ENCODE data around the gene MAL.
A peak's percentile ranks its signal among the peaks of the same experiment; 100 is the strongest.

The MAL gene

DNA sequence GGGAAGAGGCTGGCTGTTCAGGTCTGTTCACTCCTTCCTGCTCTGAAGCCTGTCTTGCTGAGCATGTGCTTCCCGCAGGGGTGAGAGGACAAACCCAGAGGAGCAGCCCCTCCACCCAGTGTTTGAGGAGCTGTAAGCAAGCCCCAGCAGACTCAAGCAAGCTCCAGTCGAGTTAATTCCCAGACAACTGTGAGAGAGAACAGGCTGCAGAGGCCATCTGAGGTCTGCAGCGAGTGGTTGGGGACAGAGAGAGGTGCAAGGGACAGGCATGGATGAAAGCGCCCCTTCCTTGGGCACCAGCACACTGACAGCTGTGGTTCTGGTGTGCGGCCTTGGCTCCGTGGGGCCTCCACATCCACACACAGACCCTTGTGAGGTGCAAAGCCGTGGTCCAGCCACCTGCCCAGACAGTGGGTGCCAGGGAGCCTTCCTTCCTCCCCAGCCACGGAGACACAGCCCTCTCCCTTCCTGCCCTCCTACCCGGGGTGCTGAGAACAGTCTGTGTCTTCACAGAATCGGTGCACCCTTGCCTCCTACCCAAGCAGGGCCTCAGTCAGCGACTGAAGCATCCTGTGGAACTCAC, 36.2 kb downstream of the MAL start:
- no peak for DNase-seq (ENCODE audit: low read depth in 2 of 2)

DNA sequence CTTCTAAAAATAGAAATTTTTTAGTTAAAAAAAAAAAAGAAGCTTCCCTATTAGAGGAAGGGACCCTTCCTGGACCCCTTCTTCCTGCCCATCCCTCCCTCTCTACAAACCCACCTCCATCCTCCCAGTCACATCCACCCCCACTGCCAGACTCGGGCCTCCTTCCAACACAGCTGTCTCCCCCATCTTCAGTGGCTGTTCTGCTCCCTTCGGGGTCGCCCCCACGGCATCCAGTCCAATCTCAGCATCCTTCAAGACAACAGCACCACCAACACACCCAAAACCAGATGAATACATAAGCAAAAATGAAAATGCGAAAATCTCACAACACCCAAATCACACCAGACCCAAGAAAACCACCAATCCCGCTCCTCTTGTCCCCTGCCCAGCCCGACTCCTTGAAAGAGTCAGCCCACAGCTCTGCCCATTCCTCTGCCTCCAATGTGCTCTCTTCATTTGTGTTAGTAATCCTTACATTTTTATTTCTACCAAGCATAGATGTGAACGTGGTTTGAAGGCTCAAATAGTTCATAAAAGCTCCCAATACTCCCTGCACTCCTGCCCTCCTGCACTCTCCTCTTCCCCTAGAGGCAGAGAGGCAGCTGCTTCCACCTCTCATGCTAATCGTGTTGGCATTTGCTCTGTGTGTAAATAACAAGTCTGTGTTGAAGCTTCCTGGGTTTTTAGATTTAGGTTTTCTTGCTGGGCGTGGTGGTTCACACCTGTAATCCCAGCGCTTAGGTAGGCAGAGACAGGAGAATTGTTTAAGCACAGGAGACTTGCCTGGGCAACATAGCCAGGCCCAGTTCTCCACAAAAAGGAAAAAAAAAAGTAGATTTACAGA, 37.0 kb downstream of the MAL start:
- no peak for DNase-seq (ENCODE audit: low read depth in 2 of 2)

DNA sequence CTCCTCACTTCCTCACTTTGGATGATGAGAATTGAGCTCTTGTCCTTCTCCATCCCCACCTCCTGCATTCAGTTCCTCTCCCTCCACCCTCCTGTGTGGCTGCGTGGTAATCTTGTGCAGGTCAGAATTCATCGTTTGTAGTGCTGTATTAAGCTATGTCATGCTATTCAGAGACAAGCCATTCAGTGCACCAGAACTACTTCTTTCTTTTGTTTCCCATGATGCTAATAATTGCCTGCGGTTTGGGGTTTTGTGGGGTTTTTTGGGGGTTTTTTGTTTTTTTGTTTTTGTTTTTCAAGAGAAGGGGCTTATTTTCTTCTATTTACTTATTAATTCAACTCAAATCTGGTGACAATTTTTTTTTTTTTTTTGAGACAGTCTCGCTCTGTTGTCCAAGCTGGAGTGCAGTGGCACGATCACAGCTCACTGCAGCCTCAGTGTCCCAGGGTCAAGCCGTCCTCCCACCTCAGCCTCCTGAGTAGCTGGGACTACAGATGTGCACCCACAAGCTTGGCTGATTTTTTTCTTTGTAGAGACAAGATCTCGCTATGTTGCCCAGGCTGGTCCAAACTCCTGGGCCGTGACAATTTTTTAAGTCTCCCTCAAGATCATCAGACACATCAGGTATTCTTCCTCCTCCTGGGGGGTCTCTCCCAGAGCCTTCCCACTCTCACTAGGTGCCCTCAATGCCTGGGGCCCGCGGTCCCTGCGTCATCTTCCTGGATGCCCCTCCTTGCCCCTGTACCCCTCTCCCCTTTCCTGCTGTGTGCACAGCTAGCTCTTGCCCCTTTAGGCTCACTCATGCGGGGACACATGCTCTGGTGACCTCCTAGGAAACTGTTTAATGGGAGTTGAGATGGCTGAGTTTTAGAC, 37.8 kb downstream of the MAL start:
- no peak for DNase-seq (ENCODE audit: low read depth in 2 of 2)

- DNase-seq (ENCODE audit: low read depth in 2 of 2): no peak
Observed at GRCh38 chr2:95068256-95068655, 42.7 kb downstream of the MAL start.

DNA sequence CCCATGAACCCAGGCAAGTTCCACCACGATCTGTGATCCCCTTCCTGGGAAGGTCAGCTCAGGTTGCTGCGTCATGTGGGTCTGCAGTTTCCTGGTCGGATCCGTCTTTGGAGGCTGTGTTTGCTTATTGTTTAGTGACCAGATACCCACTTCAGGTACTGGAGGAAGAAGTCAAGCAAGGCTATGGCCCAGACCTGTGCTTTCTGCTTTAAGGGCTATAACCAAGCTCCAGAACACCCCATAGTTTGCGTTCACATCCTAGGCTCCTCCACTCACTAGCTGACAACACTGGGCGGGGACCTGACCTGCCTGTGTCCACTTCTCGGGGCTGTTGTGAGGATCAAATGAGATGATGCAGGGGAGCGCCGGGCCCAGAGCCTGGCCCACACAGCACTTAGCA, 44.0 kb downstream of the MAL start:
- no peak for DNase-seq (ENCODE audit: low read depth in 2 of 2)

DNA sequence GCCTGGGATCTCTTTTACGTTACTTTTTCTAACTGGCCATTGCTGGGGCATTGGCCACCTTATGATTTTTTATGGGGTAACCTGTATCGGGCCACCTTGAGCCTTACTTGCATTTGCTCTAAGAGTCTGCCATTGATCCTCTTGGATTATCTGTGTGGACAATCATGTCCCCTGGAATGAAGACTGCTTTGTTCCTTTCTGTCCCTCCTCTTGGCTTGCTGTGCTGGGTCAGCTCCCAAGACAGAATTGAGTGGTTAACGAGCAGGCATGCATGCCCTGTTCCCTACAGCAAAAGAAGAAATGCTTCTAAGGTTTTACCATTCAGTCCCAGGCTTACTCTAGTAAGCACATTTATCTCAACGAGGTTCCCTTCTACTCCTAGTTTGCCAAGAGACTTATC, 46.3 kb downstream of the MAL start:
- no peak for DNase-seq (ENCODE audit: low read depth in 2 of 2)

- no peak for DNase-seq (ENCODE audit: low read depth in 2 of 2)
Observed at GRCh38 chr2:95072424-95072823, 46.9 kb downstream of the MAL start.

GRCh38 chr2:95073856-95074662, 48.6 kb downstream of the MAL start:
- no peak for DNase-seq (ENCODE audit: low read depth in 2 of 2)

- peak; percentile 30 to 43 for DNase-seq (ENCODE audit: low read depth in 2 of 2)
Observed at GRCh38 chr2:95074663-95075439, 49.3 kb downstream of the MAL start.

DNA sequence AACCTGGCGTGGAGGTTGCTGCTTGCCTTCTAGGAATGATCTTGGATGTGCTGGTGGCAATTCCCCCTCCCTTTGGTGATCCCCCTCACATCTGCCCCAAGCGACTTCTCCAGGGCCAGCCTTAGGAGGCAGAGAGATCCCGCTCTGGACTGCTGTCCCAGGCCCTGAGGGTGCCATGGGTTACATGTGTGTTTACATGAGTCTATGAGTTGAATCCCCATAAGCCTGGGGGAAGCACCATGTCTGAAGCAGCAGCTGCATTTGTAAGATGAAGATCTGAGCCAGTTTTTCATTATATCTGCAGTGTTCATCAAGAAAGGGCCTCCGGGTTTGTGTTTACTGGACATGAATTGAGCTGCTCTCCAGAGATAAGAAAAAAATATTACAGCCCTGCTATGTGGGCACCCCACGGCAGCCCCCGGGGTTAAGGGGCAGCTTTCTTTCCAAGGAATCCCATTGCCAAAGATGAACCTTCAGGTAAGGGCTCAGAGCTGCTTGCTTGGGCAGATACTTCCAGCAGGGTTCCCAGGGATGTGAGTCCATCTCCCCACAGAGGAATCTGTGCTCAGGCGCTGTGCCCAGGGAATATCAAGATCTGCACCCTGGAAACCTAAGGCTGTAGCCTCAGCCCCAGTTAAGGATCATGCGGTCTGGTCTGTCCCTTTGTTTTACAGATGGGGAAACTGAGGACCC, 50.1 kb downstream of the MAL start:
- no peak for DNase-seq (ENCODE audit: low read depth in 2 of 2)

DNA sequence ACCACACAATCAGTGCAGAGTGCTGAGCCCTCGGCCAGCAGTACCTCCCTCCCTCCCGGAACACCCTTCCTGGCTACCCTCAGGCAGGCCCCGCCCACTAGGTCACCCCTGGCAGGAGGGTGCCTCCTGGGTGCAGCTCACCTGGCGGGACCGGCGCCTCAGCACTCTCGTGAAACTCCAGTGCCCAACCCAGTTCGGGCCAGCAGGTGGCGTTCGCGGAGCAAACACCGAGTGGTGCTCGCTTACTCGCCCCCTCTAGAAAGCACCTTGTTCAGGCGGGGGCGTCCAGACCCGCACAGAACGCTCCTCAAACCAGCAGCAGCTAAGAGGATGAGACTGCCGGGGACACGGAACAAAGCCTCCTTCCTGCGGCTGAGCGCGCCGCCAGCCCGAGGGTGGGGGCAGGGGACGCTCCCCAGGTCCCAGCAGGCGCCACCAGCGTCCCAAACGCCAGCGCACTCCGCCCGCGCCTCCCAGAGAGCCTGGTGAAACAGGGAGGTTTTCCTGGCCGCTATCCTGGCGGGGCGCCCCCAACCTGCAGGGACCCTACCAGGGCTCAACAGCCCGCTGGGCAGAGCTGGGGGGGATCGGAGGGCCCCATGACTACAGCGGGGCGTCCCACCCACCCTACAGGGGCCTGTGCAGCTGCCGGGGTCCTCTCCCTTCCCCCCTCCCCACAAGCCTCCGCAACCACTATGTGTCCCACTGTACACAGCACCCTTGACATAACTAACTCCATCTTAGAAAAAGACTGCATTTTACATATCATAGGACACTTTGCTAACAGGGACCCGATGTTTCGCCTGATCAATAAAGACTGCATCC, 51.4 kb downstream of the MAL start:
- DNase-seq (ENCODE audit: low read depth in 2 of 2): peak; percentile 82 to 88

DNA sequence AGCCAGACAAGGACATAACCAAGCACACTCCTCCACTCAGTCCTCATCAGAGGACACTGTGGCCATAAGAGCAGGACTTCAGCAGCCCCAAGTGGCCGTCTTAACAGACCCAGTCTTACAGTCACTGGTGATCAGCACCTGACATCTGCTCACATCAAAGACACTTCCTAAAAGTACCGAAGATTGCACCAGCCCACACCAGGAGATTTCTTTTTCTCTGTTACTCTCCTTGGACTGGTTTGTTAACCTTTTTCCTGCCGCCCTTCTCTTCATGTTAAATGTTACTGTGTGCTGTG, 52.0 kb downstream of the MAL start:
- DNase-seq (ENCODE audit: low read depth in 2 of 2): no peak

DNA sequence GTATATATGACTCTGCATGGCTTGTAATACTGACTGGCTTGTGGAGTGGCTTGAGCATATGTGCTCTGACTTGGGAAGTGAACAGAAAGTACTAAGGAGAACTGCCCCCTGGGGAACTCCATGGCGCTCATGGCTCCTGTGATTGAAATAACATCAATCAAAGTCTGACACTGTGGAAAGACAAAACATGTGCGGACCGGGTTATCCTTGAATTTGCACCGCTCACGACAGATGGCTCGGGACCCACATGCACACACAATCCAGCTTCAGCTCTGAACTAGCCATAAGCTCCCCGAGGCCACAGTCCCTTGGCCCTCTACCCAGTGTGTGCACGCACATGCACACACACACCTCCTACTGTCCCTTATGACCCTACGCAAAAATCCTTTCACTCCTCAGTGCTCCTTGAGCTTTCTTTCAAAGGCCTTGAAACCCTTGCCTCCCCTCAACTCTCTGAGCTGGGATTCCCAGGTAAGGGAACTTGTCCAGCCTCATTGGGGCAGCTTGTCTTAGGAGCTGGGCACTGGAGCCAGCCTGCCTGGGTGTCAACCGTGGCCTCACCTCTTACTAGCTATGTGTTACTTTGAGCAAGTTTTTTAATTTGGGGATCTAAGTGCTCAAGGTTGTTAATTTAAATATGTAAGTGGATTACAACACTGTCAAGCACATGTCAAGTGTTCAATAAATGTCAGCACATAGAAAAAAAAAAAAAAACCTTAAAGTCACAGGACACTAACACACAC, 52.5 kb downstream of the MAL start:
- no peak for DNase-seq (ENCODE audit: low read depth in 2 of 2)

GRCh38 chr2:95079199-95079683, 53.7 kb downstream of the MAL start:
- no peak for DNase-seq (ENCODE audit: low read depth in 2 of 2)

DNA sequence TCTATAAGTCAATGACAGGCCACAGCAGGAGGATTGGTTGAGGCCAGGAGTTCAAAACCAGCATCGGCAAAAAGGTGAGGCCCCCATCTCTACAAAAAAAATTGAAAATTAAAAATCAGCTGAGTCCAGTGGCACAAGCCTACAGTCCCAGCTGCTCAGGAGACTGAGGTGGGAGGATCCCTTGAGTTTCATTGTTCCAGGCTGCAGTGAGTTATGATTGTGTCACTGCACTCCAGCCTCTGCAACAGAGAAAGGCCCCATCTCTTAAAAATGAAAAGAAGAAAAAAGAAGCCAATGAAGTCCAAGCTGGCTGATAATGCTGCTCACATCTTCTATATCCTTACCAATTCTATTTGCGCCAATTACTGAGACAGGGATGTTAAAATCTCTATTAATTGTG, 57.0 kb downstream of the MAL start:
- DNase-seq (ENCODE audit: low read depth in 2 of 2): no peak

DNA sequence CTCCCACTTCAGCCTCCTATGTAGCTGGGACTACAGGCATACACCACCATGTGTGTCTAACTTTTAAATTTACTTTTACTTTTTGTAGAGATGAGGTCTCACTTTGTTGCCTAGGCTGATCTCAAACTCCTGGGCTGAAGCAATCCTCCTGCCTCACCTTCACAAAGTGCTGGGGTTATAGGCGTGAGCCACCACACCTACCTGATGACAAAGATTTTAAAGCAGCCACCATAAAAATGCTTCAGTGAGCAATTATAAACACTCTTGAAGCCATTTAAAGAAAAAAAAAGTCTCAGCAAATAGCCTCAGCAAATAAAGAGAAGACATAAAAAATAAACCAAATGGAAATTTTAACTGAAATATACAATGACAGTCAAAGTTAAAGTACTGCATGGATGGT, 60.5 kb downstream of the MAL start:
- DNase-seq (ENCODE audit: low read depth in 2 of 2): no peak

GRCh38 chr2:95087379-95087778, 61.9 kb downstream of the MAL start:
- no peak for DNase-seq (ENCODE audit: low read depth in 2 of 2)

- DNase-seq (ENCODE audit: low read depth in 2 of 2): no peak
Observed at GRCh38 chr2:95091885-95092555, 66.5 kb downstream of the MAL start.
